Dermis blood vessel endothelial cell (primary cell): ENCODE results near the gene CACNA2D3. TPM values are rescaled to one million over a fixed set of nuclear protein-coding genes. Genes with fewer than 3 reads are reported as not detected.

Experiments used
- DNase-seq: peaks from one replicate; pipeline ENCODE4 v3.0.0; 2010
- total RNA-seq: library from RNA; depleted of rRNA; stranded (reverse); fragments of >200 nt; gene quantifications from 2 replicates; pipeline ENCODE4 v1.2.3, GENCODE V29; 2014

The CACNA2D3 gene
- total RNA-seq, 1 donor from 2014 or later: under 0.01 TPM

GRCh38 chr3:54541369-54541768 is 419.0 kb downstream of the CACNA2D3 start:
- DNase-seq: no peak

GRCh38 chr3:54543446-54543845 is 421.1 kb downstream of the CACNA2D3 start:
- DNase-seq: no peak

- no peak for DNase-seq
Observed at GRCh38 chr3:54547051-54547450, 424.7 kb downstream of the CACNA2D3 start.

GRCh38 chr3:54547846-54548245 is 425.5 kb downstream of the CACNA2D3 start:
- no peak for DNase-seq

GRCh38 chr3:54549607-54550220 is 427.4 kb downstream of the CACNA2D3 start:
- no peak for DNase-seq

GRCh38 chr3:54550221-54550977 is 428.0 kb downstream of the CACNA2D3 start:
- DNase-seq: no peak

- DNase-seq: no peak
Observed at GRCh38 chr3:54556630-54557029, 434.3 kb downstream of the CACNA2D3 start.

- DNase-seq: no peak
Observed at GRCh38 chr3:54557538-54558428, 435.4 kb downstream of the CACNA2D3 start.

- DNase-seq: no peak
Observed at GRCh38 chr3:54563501-54564200, 441.3 kb downstream of the CACNA2D3 start.

- no peak for DNase-seq
Observed at GRCh38 chr3:54564374-54564925, 442.1 kb downstream of the CACNA2D3 start.

- no peak for DNase-seq
Observed at GRCh38 chr3:54565956-54566355, 443.6 kb downstream of the CACNA2D3 start.

GRCh38 chr3:54567949-54568348 is 445.6 kb downstream of the CACNA2D3 start:
- DNase-seq: no peak

GRCh38 chr3:54570008-54570407 is 447.7 kb downstream of the CACNA2D3 start:
- no peak for DNase-seq

GRCh38 chr3:54572197-54572895 is 450.0 kb downstream of the CACNA2D3 start:
- no peak for DNase-seq

- no peak for DNase-seq
Observed at GRCh38 chr3:54573858-54574257, 451.5 kb downstream of the CACNA2D3 start.

- DNase-seq: no peak
Observed at GRCh38 chr3:54574906-54575617, 452.7 kb downstream of the CACNA2D3 start.

- no peak for DNase-seq
Observed at GRCh38 chr3:54575618-54575960, 453.2 kb downstream of the CACNA2D3 start.

GRCh38 chr3:54577313-54577712 is 455.0 kb downstream of the CACNA2D3 start:
- no peak for DNase-seq

GRCh38 chr3:54578417-54578816 is 456.1 kb downstream of the CACNA2D3 start:
- no peak for DNase-seq

- no peak for DNase-seq
Observed at GRCh38 chr3:54580453-54580852, 458.1 kb downstream of the CACNA2D3 start.

- DNase-seq: no peak
Observed at GRCh38 chr3:54582424-54582823, 460.1 kb downstream of the CACNA2D3 start.
